ENCODE measurements around the gene PABPN1L. TPM values are rescaled to one million over a fixed set of nuclear protein-coding genes. Genes with fewer than 3 reads are reported as not detected.

Gene PABPN1L
- total and polyA plus RNA-seq, 4 experiments from 2014 or later: not detected

DNA sequence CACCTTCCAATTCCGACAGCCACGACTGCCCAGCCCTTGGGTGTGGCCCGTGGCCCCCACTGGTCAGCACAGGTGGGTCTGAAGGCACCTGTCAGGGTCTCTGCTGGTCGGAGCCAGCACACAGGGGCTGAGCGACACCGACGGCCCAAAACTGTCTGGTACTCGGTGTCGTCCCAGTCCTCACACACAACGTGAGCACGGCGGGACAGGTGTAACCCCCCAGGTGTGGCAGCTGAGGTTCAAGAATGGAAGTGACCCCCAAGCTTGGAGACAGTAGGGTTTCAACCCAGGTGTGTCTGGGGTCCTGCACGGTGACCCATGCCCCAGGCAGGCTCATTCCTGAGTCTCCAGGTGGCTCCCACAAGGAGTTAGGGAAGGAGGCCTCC lies 10.7 kb downstream of the PABPN1L start:
- Mint-ChIP-seq H3K27me3 (peaks cover 0 to 2% of the 10 kb centered on the region in 2 donors), H3K36me3 (peaks cover under 1 to 30% of the 10 kb centered on the region in 2 donors), H3K4me1 (peaks cover 18 to 43% (median 28%) of the 10 kb centered on the region in 4 donors), H3K4me3 (peak overlapping the region; percentile 69 to 88 (median 78)), H3K9me3 (peaks cover 0 to 2% (median 0%) of the 10 kb centered on the region in 8 donors), H3K27ac (peak overlapping the region in 5 of 7 donors; percentile 77 to 90 (median 89))
- intact Hi-C loops (cut with micrococcal nuclease): loop anchor here (5.0 kb wide), 2 partner anchors 223 to 398 kb away; no protein-coding TSS in a partner anchor
- ChIA-PET POLR2A (ENCODE audit: partially characterized antibody) (interaction anchor here (1.2 to 4.6 kb wide), 4 partner anchors 9 to 174 kb away, joined by 3 to 53 read pairs (median 6); partner anchors contain the start of gene APRT), CTCF (ENCODE audit: partially characterized antibody) (no interaction called here)
- Histone ChIP-seq H3K27me3 (ENCODE audit: insufficient read depth, low read length) (no peaks in the 10 kb centered on the region), H3K4me1 (ENCODE audit: insufficient read depth, low read length) (peaks cover 27% of the 10 kb centered on the region), H3K9me3 (ENCODE audit: control insufficient read depth in 1 of 2, low read length in 2 of 2) (no peaks in the 10 kb centered on the region), H3K4me3 (ENCODE audit: low read length in 2 of 2) (no peak overlapping the region), H3K36me3 (ENCODE audit: insufficient read depth, low read length) (peaks cover 13% of the 10 kb centered on the region), H3K27ac (ENCODE audit: low read depth, low read length) (peak overlapping the region; percentile 31)
- DNase-seq: peak in 1 of 5 donors; percentile 51

DNA sequence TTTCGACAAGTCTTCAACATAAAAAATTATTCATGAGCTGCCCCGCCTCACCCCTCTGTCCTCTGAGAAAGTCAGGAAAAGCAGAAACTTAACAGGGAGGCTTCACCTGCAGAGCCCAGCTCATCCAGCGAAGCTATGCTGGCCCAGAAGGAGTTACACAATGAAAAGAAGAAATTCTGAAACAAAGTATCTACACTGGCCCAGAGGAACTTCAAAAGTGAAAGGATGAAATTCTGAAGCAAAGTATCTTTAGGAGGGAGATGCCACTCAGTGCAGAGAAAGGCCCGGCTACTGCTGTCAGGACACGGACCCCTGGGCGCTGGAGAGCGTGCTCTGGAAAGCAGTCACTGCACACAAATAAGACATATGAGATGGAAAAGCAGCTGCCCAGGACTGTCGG lies 11.3 kb downstream of the PABPN1L start:
- Histone ChIP-seq H3K27me3 (ENCODE audit: insufficient read depth, low read length) (no peaks in the 10 kb centered on the region), H3K36me3 (ENCODE audit: insufficient read depth, low read length) (peaks cover 8% of the 10 kb centered on the region), H3K9me3 (ENCODE audit: control insufficient read depth in 1 of 2, low read length in 2 of 2) (no peaks in the 10 kb centered on the region), H3K4me3 (ENCODE audit: low read length in 2 of 2) (no peak overlapping the region), H3K4me1 (ENCODE audit: insufficient read depth, low read length) (peaks cover 27% of the 10 kb centered on the region), H3K27ac (ENCODE audit: low read depth, low read length) (no peak overlapping the region)
- H3K9me3 Mint-ChIP-seq: peaks cover 0 to 2% (median 0%) of the 10 kb centered on the region in 8 donors
- DNase-seq: no peak
- peaks cover 0 to 27% of the 10 kb centered on the region in 2 donors for H3K36me3 Mint-ChIP-seq
- peaks cover 0 to 2% of the 10 kb centered on the region in 2 donors for H3K27me3 Mint-ChIP-seq
- peak overlapping the region; percentile 38 to 88 (median 74) for H3K4me3 Mint-ChIP-seq
- intact Hi-C loops (cut with micrococcal nuclease): loop anchor here (5.0 kb wide), 2 partner anchors 223 to 398 kb away; no protein-coding TSS in a partner anchor
- H3K4me1 Mint-ChIP-seq: peaks cover 18 to 43% (median 28%) of the 10 kb centered on the region in 4 donors
- POLR2A ChIA-PET (ENCODE audit: partially characterized antibody): interaction anchor here (1.2 to 4.6 kb wide), 5 partner anchors 9 to 173 kb away, joined by 3 to 53 read pairs (median 4); partner anchors contain the start of gene APRT
- CTCF ChIA-PET (ENCODE audit: partially characterized antibody): no interaction called here
- H3K27ac Mint-ChIP-seq: peak overlapping the region; percentile 38 to 89 (median 79)

DNA sequence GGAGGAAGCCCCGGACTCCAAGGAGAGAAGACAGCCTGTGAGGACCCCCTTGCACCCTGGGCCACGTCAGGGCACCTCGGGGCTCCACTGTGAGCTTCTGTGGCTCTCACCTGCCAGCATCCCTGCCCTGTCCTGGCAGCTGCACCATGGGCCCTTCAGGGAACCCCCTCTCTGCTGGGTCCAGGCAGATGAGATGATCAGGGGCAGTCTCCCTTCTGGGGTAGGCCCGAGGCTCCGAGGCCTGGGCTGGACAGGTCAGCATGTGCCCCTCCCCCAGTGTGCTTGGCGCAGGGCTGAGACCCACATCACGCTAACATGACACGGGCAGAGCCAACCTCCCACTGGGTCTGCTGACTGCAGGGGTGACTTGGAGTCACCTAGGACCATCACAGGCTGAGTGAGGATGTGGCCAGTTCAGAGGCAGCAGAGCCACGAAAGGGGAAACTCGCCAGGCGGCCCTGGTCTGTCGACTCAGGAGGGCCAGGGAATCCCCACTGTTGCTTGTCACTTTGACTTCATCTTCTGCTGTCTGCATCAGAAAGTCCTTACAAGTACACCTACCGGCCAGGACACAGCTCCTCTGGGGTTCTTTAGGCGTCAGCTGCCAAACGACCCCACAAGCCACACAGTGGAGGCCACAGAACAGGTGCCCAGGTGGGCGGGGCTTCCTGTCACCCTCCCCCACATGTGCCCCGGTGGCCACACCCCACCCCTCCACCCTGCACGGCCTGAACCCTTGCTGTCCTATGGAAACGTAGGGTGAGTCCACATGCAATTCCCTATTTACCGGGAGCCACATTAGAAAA lies 12.0 kb downstream of the PABPN1L start:
- Mint-ChIP-seq H3K27ac (peak overlapping the region; percentile 42 to 89 (median 73)), H3K9me3 (peaks cover 0 to 2% (median 0%) of the 10 kb centered on the region in 8 donors), H3K4me1 (peaks cover 18 to 43% (median 28%) of the 10 kb centered on the region in 4 donors), H3K4me3 (peak overlapping the region in 6 of 8 donors; percentile 6 to 88 (median 54)), H3K27me3 (peaks cover 0 to 2% of the 10 kb centered on the region in 2 donors), H3K36me3 (peaks cover 0 to 21% of the 10 kb centered on the region in 2 donors)
- POLR2A ChIA-PET (ENCODE audit: partially characterized antibody): interaction anchor here (0.6 to 1.5 kb wide), 5 partner anchors 8 to 530 kb away, joined by 3 to 4 read pairs (median 3); no protein-coding TSS in a partner anchor
- Histone ChIP-seq H3K27me3 (ENCODE audit: insufficient read depth, low read length) (no peaks in the 10 kb centered on the region), H3K4me3 (ENCODE audit: low read length in 2 of 2) (no peak overlapping the region), H3K27ac (ENCODE audit: low read depth, low read length) (no peak overlapping the region), H3K4me1 (ENCODE audit: insufficient read depth, low read length) (peaks cover 27% of the 10 kb centered on the region), H3K36me3 (ENCODE audit: insufficient read depth, low read length) (peaks cover 2% of the 10 kb centered on the region), H3K9me3 (ENCODE audit: control insufficient read depth in 1 of 2, low read length in 2 of 2) (no peaks in the 10 kb centered on the region)
- CTCF ChIA-PET (ENCODE audit: partially characterized antibody): no interaction called here
- intact Hi-C loops (cut with micrococcal nuclease): loop anchor here (5.0 kb wide), 2 partner anchors 222 to 397 kb away; no protein-coding TSS in a partner anchor
- peak in 4 of 5 donors; percentile 5 to 46 (median 13) for DNase-seq

DNA sequence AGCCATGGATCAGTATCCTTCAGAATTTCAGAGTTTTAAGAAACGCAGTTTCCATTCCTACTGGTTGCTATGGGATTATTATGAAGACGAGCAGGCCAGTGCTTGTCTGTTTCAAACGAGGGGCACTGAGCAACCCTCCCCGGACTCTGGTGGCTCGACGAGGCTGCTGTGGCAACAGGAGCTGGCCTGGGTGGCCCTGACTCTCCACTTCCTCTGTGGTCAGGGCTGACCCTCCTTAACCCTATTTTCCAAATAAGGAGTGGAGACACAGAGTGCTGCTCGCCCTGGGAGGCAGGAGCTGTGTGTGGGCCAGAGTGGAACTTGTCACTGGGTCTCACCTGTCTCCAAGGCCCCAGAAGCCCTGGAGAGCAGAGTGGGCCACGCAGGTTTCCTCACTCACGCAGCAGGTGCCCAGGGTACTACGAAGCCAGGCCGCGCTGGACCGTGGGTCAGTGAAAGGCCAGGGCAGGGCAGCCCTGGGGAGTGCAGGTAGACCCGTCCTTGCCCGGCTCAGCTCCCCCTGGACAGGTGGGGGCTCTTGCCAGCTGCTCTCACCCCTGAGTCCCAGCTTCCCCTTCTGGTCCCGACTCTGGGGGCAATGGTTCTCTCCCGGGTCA lies 13.0 kb downstream of the PABPN1L start:
- intact Hi-C loops (cut with micrococcal nuclease): no loop called here
- no peak overlapping the region for H3K4me3 Mint-ChIP-seq
- no peak overlapping the region for H3K27ac ChIP-seq (ENCODE audit: low read depth, low read length)

DNA sequence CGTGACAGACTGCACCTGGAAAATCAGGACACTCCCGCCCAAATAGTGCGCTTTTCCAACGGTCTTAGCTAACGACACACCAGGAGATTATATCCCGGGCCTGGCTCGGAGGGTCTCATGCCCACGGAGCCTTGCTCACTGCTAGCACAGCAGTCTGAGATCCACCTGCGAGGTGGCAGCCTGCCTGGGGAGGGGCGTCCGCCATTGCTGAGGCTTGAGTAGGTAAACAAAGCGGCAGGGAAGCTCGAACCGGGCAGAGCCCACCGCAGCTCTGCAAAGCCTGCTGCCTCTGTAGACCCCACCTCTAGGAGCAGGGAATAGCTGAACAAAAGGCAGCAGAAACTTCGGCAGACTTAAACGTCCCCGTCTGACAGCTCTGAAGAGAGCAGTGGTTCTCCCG lies 14.8 kb downstream of the PABPN1L start:
- CTCF ChIA-PET (ENCODE audit: partially characterized antibody): interaction anchor here (0.8 to 2.0 kb wide), 2 partner anchors 36 to 114 kb away, joined by 3 to 5 read pairs; no protein-coding TSS in a partner anchor
- peaks cover 9 to 19% (median 14%) of the 10 kb centered on the region in 4 donors for H3K4me1 Mint-ChIP-seq
- H3K27ac ChIP-seq (ENCODE audit: low read depth, low read length): no peak overlapping the region
- no peak overlapping the region for H3K4me3 Mint-ChIP-seq
- no peaks in the 10 kb centered on the region for H3K9me3 ChIP-seq (ENCODE audit: control insufficient read depth in 1 of 2, low read length in 2 of 2)
- POLR2A ChIA-PET (ENCODE audit: partially characterized antibody): interaction anchor here (1.1 kb wide), 1 partner anchor 39 kb away, joined by 3 read pairs; the partner anchor contains the start of gene APRT
- H3K4me1 ChIP-seq (ENCODE audit: insufficient read depth, low read length): peaks cover 15% of the 10 kb centered on the region
- intact Hi-C loops (cut with micrococcal nuclease): no loop called here
- no peak for DNase-seq
- H3K27me3 ChIP-seq (ENCODE audit: insufficient read depth, low read length): no peaks in the 10 kb centered on the region
- no peaks in the 10 kb centered on the region for H3K27me3 Mint-ChIP-seq
- peaks cover 0 to 6% of the 10 kb centered on the region in 2 donors for H3K36me3 Mint-ChIP-seq
- no peak overlapping the region for H3K4me3 ChIP-seq (ENCODE audit: low read length in 2 of 2)
- no peaks in the 10 kb centered on the region for H3K9me3 Mint-ChIP-seq
- no peaks in the 10 kb centered on the region for H3K36me3 ChIP-seq (ENCODE audit: insufficient read depth, low read length)
- no peak overlapping the region for H3K27ac Mint-ChIP-seq

More for the DNA sequence above, 13.0 kb downstream of the PABPN1L start:
- Histone ChIP-seq H3K36me3 (ENCODE audit: insufficient read depth, low read length) (no peaks in the 10 kb centered on the region), H3K9me3 (ENCODE audit: control insufficient read depth in 1 of 2, low read length in 2 of 2) (no peaks in the 10 kb centered on the region), H3K27me3 (ENCODE audit: insufficient read depth, low read length) (no peaks in the 10 kb centered on the region), H3K4me1 (ENCODE audit: insufficient read depth, low read length) (peaks cover 24% of the 10 kb centered on the region), H3K4me3 (ENCODE audit: low read length in 2 of 2) (no peak overlapping the region)
- no peak for DNase-seq
- H3K4me1 Mint-ChIP-seq: peaks cover 15 to 33% (median 23%) of the 10 kb centered on the region in 4 donors
- no peak overlapping the region for H3K27ac Mint-ChIP-seq
- POLR2A ChIA-PET (ENCODE audit: partially characterized antibody): interaction anchor here (0.7 to 1.5 kb wide), 5 partner anchors 39 to 314 kb away, joined by 3 to 5 read pairs (median 3); partner anchors contain the start of gene APRT
- H3K27me3 Mint-ChIP-seq: peaks cover 0 to 2% of the 10 kb centered on the region in 2 donors
- peaks cover 0 to 2% (median 0%) of the 10 kb centered on the region in 8 donors for H3K9me3 Mint-ChIP-seq
- CTCF ChIA-PET (ENCODE audit: partially characterized antibody): interaction anchor here (1.3 to 2.0 kb wide), 2 partner anchors 12 to 116 kb away, joined by 3 to 5 read pairs; no protein-coding TSS in a partner anchor
- peaks cover 0 to 11% of the 10 kb centered on the region in 2 donors for H3K36me3 Mint-ChIP-seq

DNA sequence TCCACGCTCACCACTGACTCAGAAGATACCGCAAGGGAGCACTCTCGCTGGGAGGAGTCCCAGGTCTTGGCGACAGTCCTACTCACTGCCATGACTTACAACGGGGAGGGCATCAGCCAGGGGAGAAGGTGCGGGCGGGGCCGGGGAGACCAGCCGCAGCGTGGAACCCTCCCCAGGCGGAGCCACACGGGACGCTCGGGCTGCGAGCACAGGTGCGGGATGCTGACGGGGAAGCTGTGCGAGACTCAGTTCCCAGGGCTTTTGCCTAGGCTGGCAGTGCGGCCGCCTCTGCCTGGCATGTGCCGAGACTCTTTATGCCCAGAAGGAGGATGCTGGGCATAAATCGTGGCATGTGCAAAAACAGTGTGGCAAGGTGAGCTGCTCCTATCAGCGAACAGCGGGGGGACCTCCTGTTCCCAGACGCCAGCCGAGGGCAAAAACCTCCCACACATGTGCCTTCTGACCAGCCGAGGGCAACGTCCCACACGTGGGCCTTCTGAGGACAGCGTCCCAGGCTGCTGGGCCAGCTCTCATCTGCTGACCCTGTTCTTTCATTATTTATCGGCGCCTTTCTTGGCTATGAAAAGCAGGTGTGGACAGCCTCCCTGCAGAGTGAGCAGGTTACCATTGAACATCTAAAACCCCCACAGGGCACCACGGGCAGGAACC lies 15.8 kb downstream of the PABPN1L start:
- Mint-ChIP-seq H3K27ac (no peak overlapping the region), H3K4me3 (no peak overlapping the region), H3K36me3 (peaks cover 0 to 7% of the 10 kb centered on the region in 2 donors), H3K4me1 (peaks cover 8 to 14% (median 10%) of the 10 kb centered on the region in 4 donors), H3K9me3 (no peaks in the 10 kb centered on the region), H3K27me3 (no peaks in the 10 kb centered on the region)
- intact Hi-C loops (cut with micrococcal nuclease): no loop called here
- Histone ChIP-seq H3K36me3 (ENCODE audit: insufficient read depth, low read length) (no peaks in the 10 kb centered on the region), H3K27me3 (ENCODE audit: insufficient read depth, low read length) (no peaks in the 10 kb centered on the region), H3K4me3 (ENCODE audit: low read length in 2 of 2) (no peak overlapping the region), H3K27ac (ENCODE audit: low read depth, low read length) (no peak overlapping the region), H3K4me1 (ENCODE audit: insufficient read depth, low read length) (peaks cover 10% of the 10 kb centered on the region), H3K9me3 (ENCODE audit: control insufficient read depth in 1 of 2, low read length in 2 of 2) (no peaks in the 10 kb centered on the region)
- POLR2A ChIA-PET (ENCODE audit: partially characterized antibody): no interaction called here
- CTCF ChIA-PET (ENCODE audit: partially characterized antibody): no interaction called here
- no peak for DNase-seq

All from CD4-positive, alpha-beta memory T cell (primary cell).